T-helper 2 cell treated with Interferon-gamma antibody and Interleukin-4, amounts not matched to agents 100 ng/mL and 5 ng/mL, for 36 hours (primary cell): ENCODE data around the gene DDR2. TPM values are rescaled to one million over a fixed set of nuclear protein-coding genes. Genes with fewer than 3 reads are reported as not detected.
"Not testable (repeated sequence)": the region's sequence is repeated elsewhere in the genome, so short reads cannot be mapped to it uniquely, and the experiment has no call there.

Source experiments
- intact Hi-C: fragments of 100-400 bp; cut with micrococcal nuclease; formaldehyde crosslinking; loops from one replicate; pipeline ENCODE4 v1.15.1; 2023
- total RNA-seq: library from RNA; stranded (reverse); gene quantifications from 2 replicates; pipeline ENCODE4 v1.2.3, GENCODE V29; 2022

Gene DDR2
- 0.11 and 0.16 TPM in 2 replicates for total RNA-seq

- intact Hi-C loops = no loop called here
Measured at GRCh38 chr1:162632217-162632666, at the start of gene DDR2. DDR2 (plus strand) TSS chr1:162632464; CDS start chr1:162719064, 86,600 bp downstream.

- intact Hi-C loops = not testable (repeated sequence)
Measured at GRCh38 chr1:162582901-162583300, 49.4 kb upstream of the DDR2 start.

- intact Hi-C loops = not testable (repeated sequence)
Measured at GRCh38 chr1:162585101-162585500, 47.2 kb upstream of the DDR2 start.

DNA sequence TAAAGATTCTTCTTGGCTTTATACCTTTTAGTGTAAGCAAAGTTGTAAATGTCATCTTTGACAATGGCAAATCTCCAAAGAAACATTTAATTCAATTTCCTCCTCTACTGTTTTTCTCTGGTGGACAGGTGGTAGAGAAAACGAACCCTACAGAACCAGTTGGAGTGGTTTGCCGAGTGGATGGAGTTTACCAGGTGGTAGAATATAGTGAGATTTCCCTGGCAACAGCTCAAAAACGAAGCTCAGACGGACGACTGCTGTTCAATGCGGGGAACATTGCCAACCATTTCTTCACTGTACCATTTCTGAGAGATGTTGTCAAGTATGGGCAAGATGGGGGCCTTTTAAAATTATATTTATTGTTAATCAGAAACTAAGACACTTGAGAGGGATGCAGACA lies 44.9 kb upstream of the DDR2 start:
- intact Hi-C loops = no loop called here

GRCh38 chr1:162587761-162588260 lies 44.5 kb upstream of the DDR2 start:
- intact Hi-C loops = no loop called here

GRCh38 chr1:162590101-162590500 lies 42.2 kb upstream of the DDR2 start:
- intact Hi-C loops = no loop called here

GRCh38 chr1:162590686-162591085 lies 41.6 kb upstream of the DDR2 start:
- intact Hi-C loops = no loop called here

DNA sequence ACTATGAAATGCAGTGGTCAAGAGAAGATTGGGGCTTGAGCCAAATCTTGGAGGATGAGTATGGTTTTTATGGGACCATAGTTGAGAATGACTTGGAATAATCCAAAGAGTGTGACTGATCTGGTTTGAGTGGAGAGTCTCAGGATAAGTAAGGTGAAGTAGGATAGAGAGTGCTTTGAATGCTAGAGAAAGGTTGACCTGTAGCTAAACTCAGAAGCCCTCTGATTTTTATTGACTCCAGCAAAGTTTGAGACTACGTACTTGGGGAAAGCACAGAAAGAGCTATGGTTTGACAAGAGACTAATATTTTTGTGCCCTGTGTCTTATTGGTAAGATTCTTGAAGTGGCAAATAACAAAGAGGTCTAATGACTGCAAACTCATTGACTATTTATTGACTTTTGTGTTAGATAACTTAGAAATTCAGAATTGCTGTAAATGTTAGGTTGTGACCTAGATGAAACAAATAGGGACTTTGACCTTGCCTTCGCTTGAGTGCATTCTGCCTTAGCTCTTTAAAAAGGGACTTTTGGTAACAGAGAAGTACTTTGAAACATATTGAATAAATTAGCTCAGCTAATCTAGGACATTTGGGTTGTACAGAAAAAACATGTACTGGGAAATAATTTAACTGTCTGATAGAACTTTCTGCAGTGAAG lies 35.6 kb upstream of the DDR2 start:
- intact Hi-C loops = no loop called here

DNA sequence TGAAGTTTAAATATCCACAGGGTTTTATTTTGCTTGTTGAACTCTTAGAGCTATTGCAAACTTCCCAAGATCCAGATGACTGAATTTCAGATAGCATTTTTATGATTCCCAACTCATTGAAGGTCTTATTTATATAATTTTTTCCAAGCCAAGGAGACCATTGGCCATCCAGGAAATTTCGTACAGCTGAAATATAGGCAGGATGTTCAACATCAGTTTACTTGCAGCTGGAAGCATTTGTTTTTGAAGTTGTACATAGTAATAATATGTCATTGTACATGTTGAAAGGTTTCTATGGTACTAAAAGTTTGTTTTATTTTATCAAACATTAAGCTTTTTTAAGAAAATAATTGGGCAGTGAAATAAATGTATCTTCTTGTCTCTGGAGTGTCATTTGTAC lies 32.8 kb upstream of the DDR2 start:
- intact Hi-C loops = no loop called here

DNA sequence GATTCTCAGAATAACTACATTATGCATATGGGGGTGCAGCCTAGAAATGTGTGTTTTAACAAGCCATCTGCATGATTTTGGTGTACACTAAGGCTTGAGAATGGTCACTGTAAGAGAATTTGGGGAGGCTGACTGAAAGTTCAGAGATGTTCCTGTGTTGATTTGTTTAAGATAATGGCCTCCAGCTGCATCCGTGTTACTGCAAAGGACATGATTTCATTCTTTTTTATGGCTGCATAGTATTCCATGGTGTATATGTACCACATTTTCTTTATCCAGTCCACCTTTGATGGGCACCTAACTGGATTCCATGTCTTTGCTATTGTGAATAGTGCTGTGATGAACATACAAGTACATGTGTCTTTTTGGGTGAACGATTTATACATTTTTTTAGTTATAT lies 29.1 kb upstream of the DDR2 start:
- intact Hi-C loops = not testable (repeated sequence)

GRCh38 chr1:162605225-162605927 lies 26.9 kb upstream of the DDR2 start:
- intact Hi-C loops = no loop called here

GRCh38 chr1:162609306-162609705 lies 23.0 kb upstream of the DDR2 start:
- intact Hi-C loops = no loop called here

DNA sequence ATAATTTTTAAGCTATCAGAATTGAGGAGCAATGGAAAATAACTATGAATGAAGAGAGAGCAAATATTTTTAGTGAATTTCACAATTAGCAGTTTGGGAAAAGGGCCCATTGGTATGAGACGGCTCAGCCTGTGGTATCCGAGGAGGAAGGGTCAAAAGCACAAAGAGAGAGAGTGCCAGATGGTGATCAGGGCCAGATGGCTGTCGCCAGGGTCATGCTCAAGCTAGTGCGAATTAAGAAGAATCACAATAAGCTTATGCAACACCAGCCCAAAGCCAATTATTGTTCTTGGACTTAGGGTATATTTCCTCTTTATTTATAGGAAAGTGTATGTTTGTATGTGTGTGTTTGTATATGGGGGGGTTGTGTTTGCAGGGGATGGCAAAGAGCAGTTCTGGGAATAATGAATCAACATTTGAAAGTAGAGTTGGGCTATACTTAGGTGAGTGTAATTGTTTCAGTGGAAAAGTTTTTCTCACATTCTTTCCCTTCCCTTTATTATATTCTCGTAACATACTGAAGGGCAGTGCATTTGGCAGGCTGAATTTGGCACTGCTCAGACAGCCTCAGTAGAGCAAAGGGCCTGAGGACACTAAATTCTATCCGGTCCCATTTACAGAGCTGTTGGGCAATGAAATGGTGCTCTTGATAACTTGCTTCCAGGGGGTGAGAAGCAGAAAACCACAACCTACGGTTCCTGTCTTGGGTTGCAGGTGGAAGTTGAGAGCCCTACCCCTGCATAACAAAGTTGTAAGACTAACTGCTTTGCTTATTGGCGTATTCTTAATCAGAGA lies 19.5 kb upstream of the DDR2 start:
- intact Hi-C loops = loop anchor here (10.0 kb wide), 1 partner anchor 562 kb away; no protein-coding TSS in a partner anchor

GRCh38 chr1:162616848-162617247 lies 15.4 kb upstream of the DDR2 start:
- intact Hi-C loops = loop anchor here (10.0 kb wide), 1 partner anchor 558 kb away; no protein-coding TSS in a partner anchor

DNA sequence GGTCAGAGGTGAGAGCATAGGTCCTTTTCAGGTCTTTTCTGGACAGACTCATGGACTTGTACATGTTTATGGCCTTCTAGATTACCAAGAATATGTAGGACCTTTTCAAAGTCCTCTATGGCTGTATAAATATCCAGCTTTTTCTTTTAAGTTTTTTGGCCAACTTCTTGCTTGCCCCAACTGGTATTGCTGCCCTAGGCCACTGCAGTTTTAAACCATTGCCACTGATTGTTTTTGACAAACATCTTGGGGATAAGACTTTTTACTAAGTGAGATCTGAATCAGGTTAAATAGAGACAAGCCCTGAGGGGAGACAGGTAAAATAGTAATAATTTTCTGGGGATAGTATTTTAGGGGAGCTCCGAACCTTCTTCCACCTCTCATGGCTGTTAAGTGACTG lies 14.8 kb upstream of the DDR2 start:
- intact Hi-C loops = loop anchor here (10.0 kb wide), 1 partner anchor 557 kb away; no protein-coding TSS in a partner anchor

- intact Hi-C loops = loop anchor here (10.0 kb wide), 1 partner anchor 556 kb away; no protein-coding TSS in a partner anchor
Measured at GRCh38 chr1:162619076-162619475, 13.2 kb upstream of the DDR2 start.

DNA sequence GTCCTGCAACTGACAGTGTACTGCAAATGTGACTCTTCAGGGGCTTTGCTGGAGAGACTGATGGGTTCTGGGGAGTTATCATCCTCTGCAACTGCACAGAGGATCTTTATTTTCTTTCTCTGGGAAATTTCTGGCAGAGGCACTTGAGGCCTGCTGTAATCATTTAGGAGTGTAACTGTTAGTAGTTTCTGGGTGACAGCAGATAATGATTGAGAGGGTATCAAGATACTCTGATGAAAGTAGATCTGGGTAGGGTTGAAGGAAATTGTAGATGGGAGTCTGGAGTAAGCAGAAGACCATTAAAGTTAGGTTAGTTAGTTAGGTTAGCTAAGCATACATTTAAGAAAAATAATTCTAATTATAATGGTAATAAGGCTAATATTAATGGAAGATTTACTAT lies 11.0 kb upstream of the DDR2 start:
- intact Hi-C loops = no loop called here

GRCh38 chr1:162625679-162626078 lies 6.6 kb upstream of the DDR2 start:
- intact Hi-C loops = no loop called here

DNA sequence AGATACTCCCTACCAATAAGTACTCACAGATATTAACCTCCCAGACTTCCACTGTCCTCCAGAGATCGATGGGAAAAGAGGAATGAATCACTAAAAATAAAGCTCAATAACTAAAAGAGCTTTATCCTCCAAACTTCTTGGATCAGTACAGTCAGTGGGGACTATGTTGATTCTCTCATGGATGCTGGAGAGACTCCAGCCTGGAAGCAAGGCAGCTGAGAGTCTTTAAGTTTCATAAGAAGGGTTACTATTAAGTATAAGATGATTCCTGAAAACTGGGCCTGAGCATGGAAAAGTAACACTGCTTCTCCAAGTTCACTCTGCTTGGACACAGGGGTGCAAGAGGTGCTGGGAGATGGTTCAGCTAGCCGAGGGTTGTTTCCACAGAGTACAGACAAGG lies 6.2 kb upstream of the DDR2 start:
- intact Hi-C loops = no loop called here

GRCh38 chr1:162626761-162627160 lies 5.5 kb upstream of the DDR2 start:
- intact Hi-C loops = no loop called here

GRCh38 chr1:162627662-162628296 lies 4.5 kb upstream of the DDR2 start:
- intact Hi-C loops = no loop called here
